ENCODE data around the gene ZNF431.
A peak's percentile ranks its signal among the peaks of the same experiment; 100 is the strongest.

The ZNF431 gene

GRCh38 chr19:21141787-21142464 is at the start of gene ZNF431:
TSS of gene ZNF431 (plus strand) at chr19:21142040. CDS start at chr19:21142184, 144 bp downstream.
- peak; percentile 91 to 98 (median 95) for DNase-seq
- intact Hi-C loops (cut with DNase I): no loop called here

GRCh38 chr19:21092109-21092508 is 49.7 kb upstream of the ZNF431 start:
- no peak for DNase-seq
- intact Hi-C loops (cut with DNase I): no loop called here

GRCh38 chr19:21094347-21095025 is 47.4 kb upstream of the ZNF431 start:
- intact Hi-C loops (cut with DNase I): no loop called here
- no peak for DNase-seq

- no peak for DNase-seq
- intact Hi-C loops (cut with DNase I): no loop called here
Observed at GRCh38 chr19:21098291-21098690, 43.5 kb upstream of the ZNF431 start.

GRCh38 chr19:21101521-21102242 is 40.2 kb upstream of the ZNF431 start:
- intact Hi-C loops (cut with DNase I): no loop called here
- no peak for DNase-seq

- no peak for DNase-seq
- intact Hi-C loops (cut with DNase I): no loop called here
Observed at GRCh38 chr19:21109116-21109515, 32.7 kb upstream of the ZNF431 start.

- intact Hi-C loops (cut with DNase I): no loop called here
Observed at GRCh38 chr19:21110183-21110582, 31.7 kb upstream of the ZNF431 start.

GRCh38 chr19:21115430-21115829 is 26.4 kb upstream of the ZNF431 start:
- intact Hi-C loops (cut with DNase I): no loop called here

More at GRCh38 chr19:21110183-21110582, 31.7 kb upstream of the ZNF431 start:
- DNase-seq: no peak

GRCh38 chr19:21117041-21117907 is 24.6 kb upstream of the ZNF431 start:
- DNase-seq: no peak
- intact Hi-C loops (cut with DNase I): no loop called here

More at GRCh38 chr19:21115430-21115829, 26.4 kb upstream of the ZNF431 start:
- no peak for DNase-seq

- intact Hi-C loops (cut with DNase I): no loop called here
- DNase-seq: no peak
Observed at GRCh38 chr19:21126078-21126477, 15.8 kb upstream of the ZNF431 start.

GRCh38 chr19:21127001-21127400 is 14.8 kb upstream of the ZNF431 start:
- no peak for DNase-seq
- intact Hi-C loops (cut with DNase I): no loop called here

GRCh38 chr19:21127898-21128297 is 13.9 kb upstream of the ZNF431 start:
- DNase-seq: no peak
- intact Hi-C loops (cut with DNase I): no loop called here

- DNase-seq: no peak
- intact Hi-C loops (cut with DNase I): no loop called here
Observed at GRCh38 chr19:21128901-21129698, 12.7 kb upstream of the ZNF431 start.

GRCh38 chr19:21130097-21130775 is 11.6 kb upstream of the ZNF431 start:
- DNase-seq: no peak

GRCh38 chr19:21133633-21134032 is 8.2 kb upstream of the ZNF431 start:
- no peak for DNase-seq
- intact Hi-C loops (cut with DNase I): no loop called here

More at GRCh38 chr19:21130097-21130775, 11.6 kb upstream of the ZNF431 start:
- intact Hi-C loops (cut with DNase I): no loop called here

GRCh38 chr19:21134934-21135366 is 6.9 kb upstream of the ZNF431 start:
- no peak for DNase-seq
- intact Hi-C loops (cut with DNase I): no loop called here

- no peak for DNase-seq
- intact Hi-C loops (cut with DNase I): no loop called here
Observed at GRCh38 chr19:21135433-21135832, 6.4 kb upstream of the ZNF431 start.

GRCh38 chr19:21138130-21138529 is 3.7 kb upstream of the ZNF431 start:
- intact Hi-C loops (cut with DNase I): no loop called here
- DNase-seq: no peak

Measured in head of caudate nucleus (tissue), 42 donors.